GM21360 (cell line): ENCODE results near the gene SMCO4.

ENCODE experiments used
- ATAC-seq: cut with Tn5 transposase; IDR thresholded peaks from one replicate; pipeline ENCODE4 v1.9.1; 2021; ENCODE audit warnings: mild to moderate bottlenecking, moderate library complexity; ENCODE audit not compliant: unreplicated experiment

Gene SMCO4

GRCh38 chr11:93510196-93510873 is 32.9 kb downstream of the SMCO4 start:
- no peak for ATAC-seq

GRCh38 chr11:93507517-93507916 is 35.7 kb downstream of the SMCO4 start:
- ATAC-seq, result no peak

GRCh38 chr11:93505703-93506102 is 37.5 kb downstream of the SMCO4 start:
- no peak for ATAC-seq

GRCh38 chr11:93504110-93505095 is 38.8 kb downstream of the SMCO4 start:
- no peak for ATAC-seq

- ATAC-seq, result no peak
Observed at GRCh38 chr11:93501856-93502255, 41.3 kb downstream of the SMCO4 start.

- ATAC-seq, result no peak
Observed at GRCh38 chr11:93500759-93501158, 42.4 kb downstream of the SMCO4 start.

GRCh38 chr11:93498641-93499040 is 44.5 kb downstream of the SMCO4 start:
- no peak for ATAC-seq

GRCh38 chr11:93498161-93498560 is 45.0 kb downstream of the SMCO4 start:
- no peak for ATAC-seq

GRCh38 chr11:93497596-93497995 is 45.6 kb downstream of the SMCO4 start:
- no peak for ATAC-seq

GRCh38 chr11:93494357-93494756 is 48.8 kb downstream of the SMCO4 start:
- no peak for ATAC-seq

- ATAC-seq, result no peak
Observed at GRCh38 chr11:93493252-93493897, 49.8 kb downstream of the SMCO4 start.

GRCh38 chr11:93492464-93493251 is 50.5 kb downstream of the SMCO4 start:
- ATAC-seq, result no peak

- ATAC-seq, result no peak
Observed at GRCh38 chr11:93491973-93492372, 51.2 kb downstream of the SMCO4 start.

GRCh38 chr11:93490996-93491618 is 52.1 kb downstream of the SMCO4 start:
- ATAC-seq, result no peak

GRCh38 chr11:93489841-93490240 is 53.4 kb downstream of the SMCO4 start:
- ATAC-seq, result no peak

GRCh38 chr11:93487032-93487483 is 56.1 kb downstream of the SMCO4 start:
- no peak for ATAC-seq

GRCh38 chr11:93485983-93486382 is 57.2 kb downstream of the SMCO4 start:
- no peak for ATAC-seq

GRCh38 chr11:93484716-93485115 is 58.5 kb downstream of the SMCO4 start:
- no peak for ATAC-seq

GRCh38 chr11:93482556-93482955 is 60.6 kb downstream of the SMCO4 start:
- ATAC-seq, result no peak

- ATAC-seq, result no peak
Observed at GRCh38 chr11:93481696-93482095, 61.5 kb downstream of the SMCO4 start.
